Stomach (tissue), 4 donors: ENCODE measurements around the gene C6orf58.

Experiments
- CTCF ChIP-seq, 7 experiments: fragments of 450-650 bp in 4 of 7; fragments of 200-600 bp in 3 of 7; sonication (generic) in 3 of 7; IDR thresholded peaks; one replicate each; pipeline ENCODE4 v1.5.1; 2016 to 2019; ENCODE audit warnings: antibody characterized with exemption in 7 of 7, control low read depth in 2 of 7, mild to moderate bottlenecking in 1 of 7
- POLR2A ChIP-seq, 4 donors: fragments of 450-650 bp; IDR thresholded peaks; one replicate each; pipeline ENCODE4 v1.6.1; 2016; ENCODE audit warnings: antibody characterized with exemption in 4 of 4, control low read depth in 2 of 4, mild to moderate bottlenecking in 1 of 4, moderate library complexity in 1 of 4

GRCh38 chr6:127539272-127539671 lies 37.7 kb upstream of the C6orf58 start:
- TF ChIP-seq POLR2A (IDR thresholded peaks at IDR 0.05) = no peak
- peak in 3 of 7 experiments; percentile 32 to 48 (median 41) for TF ChIP-seq CTCF (IDR thresholded peaks at IDR 0.05)
